Left lung (tissue), 10 donors: Measurements from ENCODE around the gene ACTR3C. TPM values are rescaled to one million over a fixed set of nuclear protein-coding genes. Genes with fewer than 3 reads are reported as not detected.

Experiments used
- ATAC-seq: fragments of 200-7000 bp; cut with Tn5 transposase; one replicate; pipeline ENCODE4 v1.9.1; 2020; ENCODE audit warnings: moderate library complexity
- DNase-seq, 4 donors: peaks; one replicate each; pipeline ENCODE4 v3.0.0-alpha.2; 2013 to 2020
- H3K27ac ChIP-seq, 2 donors: fragments of 200-600 bp; sonication (generic) in 1 of 2; one replicate each; pipeline versions ENCODE4 v1.5.0 to v1.8.0; 2020 to 2021
- H3K27me3 ChIP-seq, 2 donors: fragments of 200-600 bp; sonication (generic) in 1 of 2; one replicate each; pipeline versions ENCODE4 v1.5.0 to v1.8.0; 2020 to 2021
- H3K36me3 ChIP-seq, 2 donors: fragments of 200-600 bp; sonication (generic) in 1 of 2; one replicate each; pipeline versions ENCODE4 v1.5.0 to v1.8.0; 2020 to 2021
- H3K4me1 ChIP-seq, 2 donors: fragments of 200-600 bp; one replicate each; pipeline ENCODE4 v1.8.0; 2021
- H3K4me3 ChIP-seq, 2 donors: fragments of 200-600 bp; sonication (generic) in 1 of 2; one replicate each; pipeline versions ENCODE4 v1.5.0 to v1.8.0; 2020 to 2021; ENCODE audit warnings: mild to moderate bottlenecking in 1 of 2
- H3K9me3 ChIP-seq, 2 donors: fragments of 200-600 bp; sonication (generic) in 1 of 2; one replicate each; pipeline versions ENCODE4 v1.5.0 to v1.8.0; 2020 to 2021
- CTCF ChIP-seq, 2 donors: fragments of 200-600 bp; sonication (generic) in 1 of 2; IDR thresholded peaks; one replicate each; pipeline versions ENCODE4 v1.5.0 to v1.8.0; 2021; ENCODE audit warnings: antibody characterized with exemption in 2 of 2
- intact Hi-C, 2 donors: fragments of 100-400 bp; cut with DNase I; formaldehyde crosslinking; loops; one replicate each; pipeline versions ENCODE4 v1.11.2 to v1.14.2; 2022
- polyA plus RNA-seq, 6 donors: library from polyadenylated mRNA; unstranded; fragments of 120-200 nt; gene quantifications; one replicate each; pipeline ENCODE4 v1.2.1, GENCODE V29; 2013; ENCODE audit not compliant: insufficient read length in 6 of 6
- total RNA-seq, 2 donors: library from RNA; stranded (reverse); fragmentation: NEBNext Ultra II Directional; extraction: Animal tissue kit (Norgen Biotek cat#: 25700); gene quantifications; one replicate each; pipeline ENCODE4 v1.2.1, GENCODE V29; 2021
- donor health status: DM: no; HTN: yes; CAD: no.
- donor health status: DM: no; HTN: no; CAD: no.

Gene ACTR3C
- total and polyA plus RNA-seq, 8 donors: 3.4 to 25.1 (median 6.1) TPM

GRCh38 chr7:150368096-150368883 lies 44.9 kb upstream of the ACTR3C start, which contains the start of gene REPIN1:
TSS of gene REPIN1 (plus strand) at chr7:150368822. CDS start at chr7:150369712, 890 bp downstream.
- Histone ChIP-seq H3K4me3 (peak within 1 kb of the TSS; percentile 88 to 92), H3K9me3 (no peaks in the 10 kb centered on the region), H3K27me3 (no peaks in the 10 kb centered on the region), H3K27ac (peak within 1 kb of the TSS; percentile 96), H3K4me1 (peaks cover 18 to 55% of the 10 kb centered on the region in 2 donors), H3K36me3 (peaks cover 0 to 28% of the 10 kb centered on the region in 2 donors)
- DNase-seq: peak; percentile 83 to 98 (median 92)
- TF ChIP-seq CTCF (IDR thresholded peaks at IDR 0.05): no peak
- peak; percentile 84 for ATAC-seq
- intact Hi-C loops: no loop called here

GRCh38 chr7:150367677-150368095 lies 44.3 kb upstream of the ACTR3C start:
- Histone ChIP-seq H3K27ac (peak overlapping the region; percentile 96), H3K4me3 (peak overlapping the region; percentile 88 to 92), H3K36me3 (peaks cover 0 to 22% of the 10 kb centered on the region in 2 donors), H3K4me1 (peaks cover 15 to 49% of the 10 kb centered on the region in 2 donors), H3K27me3 (no peaks in the 10 kb centered on the region), H3K9me3 (no peaks in the 10 kb centered on the region)
- no peak for TF ChIP-seq CTCF (IDR thresholded peaks at IDR 0.05)
- DNase-seq: no peak
- ATAC-seq: peak; percentile 73
- intact Hi-C loops: no loop called here

GRCh38 chr7:150365673-150366398 lies 42.5 kb upstream of the ACTR3C start:
- H3K27me3 ChIP-seq: no peaks in the 10 kb centered on the region
- ATAC-seq (no peak), DNase-seq (no peak)
- no peak for TF ChIP-seq CTCF (IDR thresholded peaks at IDR 0.05)
- H3K27ac ChIP-seq: peak overlapping the region in 1 of 2 donors; percentile 59
- no peaks in the 10 kb centered on the region for H3K9me3 ChIP-seq
- H3K4me3 ChIP-seq: no peak overlapping the region
- H3K36me3 ChIP-seq: peaks cover 0 to 4% of the 10 kb centered on the region in 2 donors
- intact Hi-C loops: no loop called here
- peaks cover 15 to 39% of the 10 kb centered on the region in 2 donors for H3K4me1 ChIP-seq

- intact Hi-C loops: no loop called here
Measured at GRCh38 chr7:150365194-150365593, 41.8 kb upstream of the ACTR3C start.

More at GRCh38 chr7:150365194-150365593, 41.8 kb upstream of the ACTR3C start:
- peaks cover 11 to 32% of the 10 kb centered on the region in 2 donors for H3K4me1 ChIP-seq
- H3K27ac ChIP-seq: no peak overlapping the region
- no peak for ATAC-seq
- TF ChIP-seq CTCF (IDR thresholded peaks at IDR 0.05): no peak
- no peaks in the 10 kb centered on the region for H3K27me3 ChIP-seq
- no peaks in the 10 kb centered on the region for H3K36me3 ChIP-seq
- H3K4me3 ChIP-seq: no peak overlapping the region
- no peak for DNase-seq
- H3K9me3 ChIP-seq: no peaks in the 10 kb centered on the region
